NCI-H748 (cell line): ENCODE results near the gene CRACDL.

Experiments
- DNase-seq: peaks from one replicate; lab custom pipeline; 2025; ENCODE audit not compliant: unreplicated experiment; lab: John Stamatoyannopoulos, UW

Gene CRACDL

DNA sequence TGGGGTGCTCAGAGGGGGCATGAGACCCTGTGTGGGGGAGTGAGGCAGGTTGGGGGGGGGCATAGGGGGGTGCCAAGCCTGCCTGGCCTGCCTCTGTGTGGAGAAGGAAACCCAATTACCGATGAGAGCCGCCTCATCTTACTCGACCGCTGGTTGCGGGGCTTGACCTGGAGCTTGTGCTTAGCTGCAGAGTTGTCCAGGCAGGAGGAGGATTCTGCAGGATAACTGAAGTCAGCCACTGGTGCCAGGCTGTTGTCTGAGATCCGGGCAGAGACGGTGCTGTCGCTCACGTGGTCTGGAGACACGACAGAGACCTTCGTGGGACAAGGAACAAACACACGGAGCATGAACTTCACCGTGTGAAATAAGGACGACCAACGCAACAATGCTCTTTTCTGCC lies 109.2 kb downstream of the CRACDL start:
- no peak for DNase-seq

DNA sequence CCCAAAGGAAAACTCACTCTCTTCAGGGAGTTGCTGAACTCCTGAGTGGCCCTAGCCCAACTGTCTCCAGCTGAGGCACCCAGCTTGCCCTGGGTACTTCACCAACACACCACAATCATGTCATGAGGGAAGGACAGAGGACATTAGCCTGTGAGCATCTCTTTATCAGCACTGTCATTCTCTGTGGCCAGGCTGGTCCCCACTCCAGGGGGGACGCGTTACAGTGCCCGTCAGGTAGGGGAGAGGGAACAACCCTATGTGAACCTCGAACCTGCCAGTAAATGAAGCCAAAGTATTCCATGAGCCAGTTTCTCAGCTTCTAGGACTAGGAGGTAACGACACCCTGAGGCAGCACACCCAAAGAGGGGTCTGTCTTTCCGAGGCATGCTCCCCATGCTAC lies 110.2 kb downstream of the CRACDL start:
- no peak for DNase-seq

DNA sequence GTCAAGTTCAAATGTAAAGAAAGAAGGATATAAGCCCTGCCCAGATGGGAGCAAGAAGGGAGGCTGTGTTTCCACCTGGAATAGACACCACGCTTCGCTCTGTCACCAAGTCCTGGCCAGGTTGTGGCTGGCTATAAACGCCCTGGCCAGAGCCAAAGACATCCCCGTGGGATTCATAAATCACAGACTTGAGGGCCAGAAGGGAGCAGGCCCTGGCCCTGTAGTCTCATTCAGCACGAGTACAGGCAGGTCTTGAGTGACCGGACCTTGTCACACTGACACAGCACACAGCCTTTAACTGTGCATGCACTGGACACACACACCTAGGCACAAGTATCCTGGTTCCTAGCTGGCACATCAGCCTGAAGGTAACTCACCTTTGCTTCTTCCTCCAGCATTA lies 110.6 kb downstream of the CRACDL start:
- DNase-seq, result no peak

GRCh38 chr2:98825020-98825350 lies 111.0 kb downstream of the CRACDL start:
- no peak for DNase-seq

DNA sequence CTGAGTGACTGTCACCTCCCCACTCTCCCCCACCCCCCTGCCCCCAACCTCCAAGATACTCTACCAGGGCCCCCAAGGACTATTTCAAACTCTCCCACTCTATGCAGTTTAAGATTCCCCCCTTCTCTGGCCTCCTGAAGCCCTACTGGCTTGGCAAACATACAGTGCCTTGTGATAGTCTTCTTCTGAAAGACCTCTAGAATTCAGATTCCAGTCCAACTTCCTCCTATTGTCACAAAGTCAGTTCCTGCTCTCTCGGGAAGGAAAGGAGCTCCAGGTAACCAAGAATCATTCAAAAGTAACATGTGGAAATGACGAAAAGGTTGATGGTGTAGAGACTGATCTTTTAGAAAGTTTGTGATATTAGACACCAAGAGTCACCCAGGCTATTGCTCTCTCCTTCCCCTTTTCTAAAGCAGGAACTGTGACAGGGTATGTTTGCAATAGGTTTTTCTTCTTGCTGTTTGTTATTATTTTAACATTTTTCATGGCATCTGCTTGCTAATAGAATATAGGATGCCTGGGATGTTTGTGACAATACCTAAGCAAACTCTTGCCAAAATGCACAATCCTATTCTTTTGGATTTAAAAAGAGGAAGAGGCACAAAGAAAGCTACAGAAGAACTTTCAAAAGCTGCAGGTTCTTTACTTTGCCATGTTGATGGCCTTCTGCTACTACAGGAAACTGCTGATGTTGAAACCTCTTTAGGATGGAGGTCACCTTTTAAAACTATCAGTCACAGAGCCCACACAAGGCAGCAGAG lies 111.6 kb downstream of the CRACDL start:
- DNase-seq, result no peak

DNA sequence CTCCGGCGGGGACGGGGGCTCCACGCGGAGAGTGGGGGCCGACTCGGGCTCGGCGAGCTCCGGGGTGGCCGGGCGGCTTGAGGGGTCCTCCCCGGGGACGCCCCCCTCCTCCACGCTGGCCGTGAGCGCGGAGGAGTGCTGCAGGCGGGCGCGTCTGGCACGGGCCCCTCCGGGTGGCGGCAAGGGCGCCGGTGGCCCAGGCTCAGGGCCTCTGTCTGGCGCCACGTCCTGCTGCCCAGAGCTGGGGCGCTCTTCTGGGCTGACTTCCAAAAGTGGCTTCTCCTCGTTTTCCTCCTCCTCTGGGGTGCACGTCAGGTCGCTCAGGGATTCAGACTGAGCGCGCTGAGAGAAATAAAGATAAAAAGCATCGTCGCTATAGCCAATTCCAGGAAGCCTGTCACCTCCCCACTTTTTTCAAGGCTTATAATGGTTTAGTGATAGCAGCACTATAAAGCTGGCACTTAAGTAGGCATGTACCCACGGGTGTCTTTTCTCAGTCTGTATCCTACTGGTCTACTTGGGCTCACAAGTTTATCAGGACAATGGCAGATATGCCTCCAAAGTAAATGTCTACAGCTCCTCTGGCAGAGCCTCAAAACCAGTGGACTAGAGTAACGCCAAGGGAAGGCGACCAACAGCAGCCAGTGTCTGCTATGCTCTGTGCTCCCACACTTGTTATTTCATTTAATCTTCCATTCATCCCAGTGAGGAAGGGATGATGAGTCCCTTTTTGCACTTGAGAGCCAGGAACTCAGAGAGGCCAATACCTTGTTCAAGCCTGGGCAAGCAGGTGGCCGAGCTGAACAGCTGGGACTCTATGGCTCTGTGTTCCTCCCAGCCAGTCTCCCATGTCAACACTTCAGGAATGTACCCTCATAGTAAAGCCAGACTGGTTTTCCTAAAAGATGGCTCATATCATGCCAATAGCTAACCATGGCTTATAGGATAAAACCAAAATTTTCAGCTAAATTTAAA lies 112.5 kb downstream of the CRACDL start:
- DNase-seq, result no peak

- DNase-seq, result no peak
These were observed 113.5 kb downstream of the CRACDL start for GRCh38 chr2:98822301-98823164.

DNA sequence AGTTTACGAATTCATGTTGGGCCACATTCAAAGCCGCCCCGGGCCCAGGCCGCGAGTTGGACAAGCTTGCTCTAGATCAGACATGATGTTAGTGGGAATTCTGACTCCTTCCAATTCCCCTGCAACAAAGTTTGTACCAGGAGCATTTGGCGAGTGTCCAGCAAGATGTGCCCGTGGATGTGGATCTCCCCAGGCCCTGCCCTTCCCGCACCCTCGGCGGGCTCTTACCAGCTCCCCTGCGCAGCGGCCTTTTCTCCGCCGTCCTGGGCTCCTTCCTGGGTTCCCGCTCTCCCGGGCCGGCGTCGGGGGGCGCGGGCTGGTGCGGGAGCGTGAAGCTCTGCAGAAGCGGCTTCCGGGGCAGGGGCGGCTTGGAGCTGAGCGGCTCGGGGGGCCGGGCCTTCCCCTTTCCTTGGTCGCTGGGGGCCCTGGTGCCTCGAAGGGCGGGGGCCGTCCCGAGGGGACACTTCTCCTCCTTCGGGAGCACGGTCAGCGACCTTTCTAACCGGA lies 114.3 kb downstream of the CRACDL start:
- no peak for DNase-seq

DNA sequence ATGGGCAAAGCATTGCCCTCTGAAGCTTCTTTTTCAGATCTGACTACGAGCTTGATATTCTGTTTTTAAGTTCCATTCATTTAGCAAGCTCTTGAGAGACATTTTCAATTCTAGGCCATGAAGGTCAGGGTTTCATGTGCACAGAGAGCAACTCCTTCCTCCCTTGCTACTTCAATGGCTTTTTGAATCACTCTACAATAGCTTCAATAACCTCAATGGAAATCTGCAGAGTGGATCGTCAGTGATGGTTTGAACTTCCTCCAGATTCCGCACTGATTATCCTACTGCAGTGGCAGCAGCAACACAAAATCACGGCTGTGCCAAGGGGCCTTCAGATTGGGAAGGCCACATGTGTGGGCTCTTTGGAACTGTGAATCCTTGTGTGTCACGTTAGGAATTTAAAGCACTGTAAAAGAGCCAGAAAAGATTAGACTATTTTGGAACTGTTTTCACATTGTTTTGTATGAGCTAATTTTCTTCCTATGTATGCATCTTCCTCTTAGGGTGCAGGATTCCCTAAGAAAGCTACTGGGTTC lies 116.7 kb downstream of the CRACDL start:
- DNase-seq, result no peak

DNA sequence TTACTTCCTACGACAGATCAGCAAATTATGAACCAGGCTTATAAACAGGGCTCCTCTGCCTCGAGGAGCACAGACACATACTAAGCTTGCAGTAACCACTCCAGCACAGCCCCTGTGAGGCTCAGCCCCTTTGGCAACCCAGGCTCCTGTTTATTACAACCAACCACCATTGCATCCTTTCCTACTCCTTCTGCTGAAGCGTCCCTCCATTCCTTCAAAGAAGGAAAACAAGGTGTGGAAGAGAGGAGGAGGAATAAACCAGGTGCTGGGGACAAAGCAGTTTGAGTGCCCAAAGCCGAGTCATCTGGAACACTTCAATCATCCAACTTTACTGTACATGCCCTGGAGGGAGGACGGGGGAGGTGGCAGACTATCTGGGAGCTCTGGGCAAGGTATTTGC lies 117.9 kb downstream of the CRACDL start:
- DNase-seq, result no peak

DNA sequence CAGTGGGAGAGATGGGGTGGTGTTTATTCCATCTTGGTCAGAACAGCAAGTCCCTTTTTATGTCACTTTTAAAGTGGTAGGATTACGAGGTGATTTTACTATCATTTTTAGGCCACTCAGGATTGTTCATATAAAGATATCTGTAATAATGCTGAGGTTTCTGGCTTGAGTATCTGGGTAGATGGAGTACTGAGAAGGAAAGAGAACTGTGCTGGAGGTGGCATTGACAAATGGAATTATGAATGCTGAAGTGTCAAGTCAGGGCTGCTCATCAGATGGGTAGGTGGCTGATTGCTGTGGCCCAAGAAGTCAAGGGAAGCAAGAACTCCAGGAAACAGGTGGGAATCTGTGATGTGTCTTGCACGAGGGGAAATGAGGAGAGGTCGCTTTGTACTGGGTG lies 119.7 kb downstream of the CRACDL start:
- no peak for DNase-seq

GRCh38 chr2:98815795-98816194 lies 120.2 kb downstream of the CRACDL start:
- DNase-seq, result no peak

DNA sequence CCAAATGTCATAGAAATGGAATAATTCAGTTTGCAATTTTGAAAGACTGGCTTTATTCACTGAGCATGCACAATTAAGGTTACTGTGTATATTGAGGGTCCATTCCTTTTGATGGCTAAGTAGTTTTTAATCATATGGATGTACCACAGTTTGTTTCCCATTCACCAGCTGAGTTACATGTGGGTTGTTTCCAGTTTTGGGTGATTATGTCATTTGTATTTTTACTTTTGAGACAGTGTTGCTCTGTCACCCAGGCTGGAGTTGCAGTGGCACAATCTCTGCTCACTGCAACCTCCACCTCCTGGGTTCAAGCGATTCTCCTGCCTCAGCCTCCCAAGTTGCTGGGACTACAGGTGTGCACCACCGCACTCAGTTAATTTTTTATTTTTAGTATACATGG lies 124.3 kb downstream of the CRACDL start:
- DNase-seq, result no peak

GRCh38 chr2:98810588-98810928 lies 125.5 kb downstream of the CRACDL start:
- peak; percentile 25 for DNase-seq

GRCh38 chr2:98809878-98810587 lies 126.0 kb downstream of the CRACDL start:
- no peak for DNase-seq

- DNase-seq, result no peak
These were observed 126.9 kb downstream of the CRACDL start for GRCh38 chr2:98809116-98809515.

DNA sequence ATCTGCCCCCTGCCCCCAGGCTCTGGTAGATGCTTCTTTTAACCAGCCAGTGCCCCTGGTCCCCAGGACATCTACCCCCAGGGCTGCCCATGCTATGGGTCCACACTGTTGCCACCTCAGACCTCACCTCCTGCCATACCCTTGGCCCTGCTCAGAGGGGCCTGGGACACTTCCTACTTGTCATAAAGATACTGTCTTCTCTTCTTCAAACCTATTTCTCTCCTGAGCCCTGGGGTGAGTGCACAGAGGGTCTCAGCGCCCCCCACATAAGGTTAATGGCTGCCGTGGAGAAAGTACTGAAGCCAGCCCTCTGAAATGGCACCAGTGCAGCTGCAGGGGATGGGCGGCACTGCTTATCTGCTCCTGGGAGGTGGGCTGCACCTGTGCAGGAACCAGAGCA lies 127.5 kb downstream of the CRACDL start:
- no peak for DNase-seq

GRCh38 chr2:98807929-98808328 lies 128.1 kb downstream of the CRACDL start:
- no peak for DNase-seq

DNA sequence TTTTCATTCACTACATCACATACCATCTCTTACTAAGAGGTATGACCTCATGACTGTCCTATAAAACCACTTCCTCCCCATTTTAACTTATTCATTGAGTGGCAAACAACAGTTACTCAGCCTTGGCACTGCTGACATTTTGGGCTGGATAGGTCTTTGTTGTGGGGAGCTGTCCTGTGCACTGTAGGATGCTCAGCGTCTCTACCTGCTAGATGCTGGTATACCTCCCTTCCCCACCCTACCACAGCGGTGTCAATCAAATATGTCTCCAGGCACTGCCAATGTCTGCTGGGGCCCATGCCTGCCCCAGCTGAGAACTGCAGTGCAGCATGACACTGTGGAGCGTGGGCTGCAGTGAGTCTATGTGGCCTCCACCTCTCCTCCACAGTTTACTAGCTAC lies 128.8 kb downstream of the CRACDL start:
- DNase-seq, result no peak

GRCh38 chr2:98806236-98806697 lies 129.8 kb downstream of the CRACDL start:
- no peak for DNase-seq
